CD4-positive, CD25-positive, alpha-beta regulatory T cell (primary cell): ENCODE data around the gene TAF9. TPM values are rescaled to one million over a fixed set of nuclear protein-coding genes. Genes with fewer than 3 reads are reported as not detected.

Source experiments
- ATAC-seq, 2 donors: fragments of 150-1000 bp; cut with Tn5 transposase; one replicate each; pipeline ENCODE4 v1.10.0; 2021; ENCODE audit warnings: low read depth in 2 of 2, moderate number of reproducible peaks in 2 of 2, moderate library complexity in 1 of 2
- DNase-seq, 3 donors: peaks; one replicate each; pipeline versions ENCODE4 v3.0.0 to v3.0.0-alpha.2; 2012 to 2022; ENCODE audit warnings: mixed read lengths in 1 of 3
- H3K27ac ChIP-seq: one replicate; pipeline ENCODE4 v1.7.0; 2013; ENCODE audit warnings: mild to moderate bottlenecking, low read length; ENCODE audit not compliant: insufficient read depth, poor library complexity, severe bottlenecking
- H3K27me3 ChIP-seq: one replicate; pipeline ENCODE4 v1.7.0; 2013; ENCODE audit warnings: low read length; ENCODE audit not compliant: control insufficient read depth, insufficient read depth
- H3K36me3 ChIP-seq: one replicate; pipeline ENCODE4 v1.7.0; 2013; ENCODE audit warnings: mild to moderate bottlenecking, low read length, moderate library complexity; ENCODE audit not compliant: control insufficient read depth, insufficient read depth
- H3K4me1 ChIP-seq: 2 replicates; pipeline ENCODE4 v1.7.0; 2013; ENCODE audit warnings: mild to moderate bottlenecking, low read length; ENCODE audit not compliant: insufficient read depth, control insufficient read depth, poor library complexity, severe bottlenecking
- H3K4me3 ChIP-seq: one replicate; pipeline ENCODE4 v1.7.0; 2013; ENCODE audit warnings: low read depth, mild to moderate bottlenecking, low read length, moderate library complexity
- H3K9me3 ChIP-seq, 2 experiments: 1 replicate in 1 of 2; 2 replicates in 1 of 2; pipeline ENCODE4 v1.7.0; 2013; ENCODE audit warnings: low read length in 2 of 2, mild to moderate bottlenecking in 1 of 2, moderate library complexity in 1 of 2; ENCODE audit not compliant: control insufficient read depth in 2 of 2
- H3K27ac Mint-ChIP-seq, 3 donors: one replicate each; pipeline ENCODE4 v1.8.0; 2020 to 2022; ENCODE audit warnings: mild to moderate bottlenecking in 3 of 3, mixed read lengths in 3 of 3, moderate library complexity in 2 of 3
- H3K27me3 Mint-ChIP-seq: one replicate; pipeline ENCODE4 v1.8.0; 2022; ENCODE audit warnings: mild to moderate bottlenecking, mixed read lengths
- H3K36me3 Mint-ChIP-seq: one replicate; pipeline ENCODE4 v1.8.0; 2020; ENCODE audit warnings: mixed read lengths
- H3K4me1 Mint-ChIP-seq, 4 donors: one replicate each; pipeline ENCODE4 v1.8.0; 2020 to 2022; ENCODE audit warnings: mixed read lengths in 4 of 4, mild to moderate bottlenecking in 1 of 4
- H3K4me3 Mint-ChIP-seq, 4 donors: one replicate each; pipeline ENCODE4 v1.8.0; 2020 to 2022; ENCODE audit warnings: mild to moderate bottlenecking in 4 of 4, mixed read lengths in 4 of 4, moderate library complexity in 3 of 4
- H3K9me3 Mint-ChIP-seq, 7 donors: one replicate each; pipeline ENCODE4 v1.8.0; 2020 to 2022; ENCODE audit warnings: mixed read lengths in 7 of 7, mild to moderate bottlenecking in 3 of 7, moderate library complexity in 2 of 7
- polyA plus RNA-seq, 4 donors: library from polyadenylated mRNA; unstranded; fragments of 300-500 nt; fragmentation: Illumina TruSeq; gene quantifications; one replicate each; pipeline ENCODE4 v1.2.3, GENCODE V29; 2021
- total RNA-seq: library from RNA; stranded (reverse); gene quantifications from one replicate; pipeline ENCODE4 v1.2.3, GENCODE V29; 2022

Gene TAF9
- total RNA-seq (47.7 TPM), polyA plus RNA-seq (100 to 1,000 TPM; 136 to 163 (median 145) TPM)

GRCh38 chr5:69369340-69370121, at the start of gene TAF9, which contains the start of the genes AK6 and RAD17:
Gene TAF9, minus strand, starts transcription at chr5:69369520. Its CDS starts 3,783 bp downstream, at chr5:69365737.
Gene AK6, minus strand, starts transcription at chr5:69369520. Its CDS starts 30 bp downstream, at chr5:69369490.
Gene RAD17, plus strand, starts transcription at chr5:69369818. Its CDS starts 2,391 bp downstream, at chr5:69372209.
- Mint-ChIP-seq H3K27ac (peak within 1 kb of the TSS; percentile 98 to 99 (median 99)), H3K4me1 (peaks cover 29 to 69% (median 33%) of the 10 kb centered on the region in 4 donors), H3K4me3 (peak within 1 kb of the TSS; percentile 95 to 99 (median 97)), H3K9me3 (no peaks in the 10 kb centered on the region), H3K27me3 (no peaks in the 10 kb centered on the region), H3K36me3 (peaks cover 20% of the 10 kb centered on the region)
- Histone ChIP-seq H3K4me3 (peak within 1 kb of the TSS; percentile 96), H3K36me3 (peaks cover 22% of the 10 kb centered on the region), H3K27ac (peak within 1 kb of the TSS; percentile 99), H3K9me3 (no peaks in the 10 kb centered on the region), H3K27me3 (no peaks in the 10 kb centered on the region), H3K4me1 (peaks cover 33% of the 10 kb centered on the region)
- peak; percentile 87 to 96 (median 95) for DNase-seq
- ATAC-seq: peak; percentile 93 to 94

- ATAC-seq (no peak), DNase-seq (no peak)
- Mint-ChIP-seq H3K27me3 (no peaks in the 10 kb centered on the region), H3K4me1 (peaks cover 0 to 16% (median 7%) of the 10 kb centered on the region in 4 donors), H3K9me3 (peaks cover 0 to 4% (median 0%) of the 10 kb centered on the region in 7 donors), H3K4me3 (peak overlapping the region in 1 of 4 donors; percentile 33), H3K27ac (no peak overlapping the region), H3K36me3 (no peaks in the 10 kb centered on the region)
- Histone ChIP-seq H3K4me3 (no peak overlapping the region), H3K36me3 (peaks cover 4% of the 10 kb centered on the region), H3K9me3 (no peaks in the 10 kb centered on the region), H3K27ac (no peak overlapping the region), H3K4me1 (peaks cover 5% of the 10 kb centered on the region), H3K27me3 (no peaks in the 10 kb centered on the region)
Observed at GRCh38 chr5:69418554-69418953, 49.2 kb upstream of the TAF9 start.

- Histone ChIP-seq H3K27ac (no peak overlapping the region), H3K9me3 (no peaks in the 10 kb centered on the region), H3K4me3 (no peak overlapping the region), H3K27me3 (no peaks in the 10 kb centered on the region), H3K36me3 (peaks cover 4% of the 10 kb centered on the region), H3K4me1 (peaks cover 5% of the 10 kb centered on the region)
- Mint-ChIP-seq H3K4me1 (peaks cover 0 to 16% (median 7%) of the 10 kb centered on the region in 4 donors), H3K27me3 (no peaks in the 10 kb centered on the region), H3K27ac (no peak overlapping the region), H3K4me3 (peak overlapping the region; percentile 55 to 85 (median 72)), H3K36me3 (peaks cover under 1% of the 10 kb centered on the region), H3K9me3 (no peaks in the 10 kb centered on the region)
- DNase-seq (no peak), ATAC-seq (no peak)
Observed at GRCh38 chr5:69416699-69417098, 47.4 kb upstream of the TAF9 start.

- ATAC-seq (no peak), DNase-seq (no peak)
- Mint-ChIP-seq H3K36me3 (peaks cover 5% of the 10 kb centered on the region), H3K27me3 (no peaks in the 10 kb centered on the region), H3K4me1 (peaks cover 0 to 16% (median 7%) of the 10 kb centered on the region in 4 donors), H3K4me3 (peak overlapping the region; percentile 66 to 87 (median 76)), H3K27ac (peak overlapping the region in 2 of 3 donors; percentile 66 to 72), H3K9me3 (no peaks in the 10 kb centered on the region)
- peaks cover 4% of the 10 kb centered on the region for H3K36me3 ChIP-seq
- no peak overlapping the region for H3K27ac ChIP-seq
- no peak overlapping the region for H3K4me3 ChIP-seq
- H3K9me3 ChIP-seq: no peaks in the 10 kb centered on the region
- H3K4me1 ChIP-seq: peaks cover 5% of the 10 kb centered on the region
- H3K27me3 ChIP-seq: no peaks in the 10 kb centered on the region
Observed at GRCh38 chr5:69416180-69416579, 46.9 kb upstream of the TAF9 start.

GRCh38 chr5:69415584-69415958, 46.3 kb upstream of the TAF9 start:
- Histone ChIP-seq H3K27me3 (no peaks in the 10 kb centered on the region), H3K9me3 (no peaks in the 10 kb centered on the region), H3K4me1 (peaks cover 5% of the 10 kb centered on the region), H3K36me3 (peaks cover 4% of the 10 kb centered on the region), H3K27ac (no peak overlapping the region), H3K4me3 (peak overlapping the region; percentile 13)
- ATAC-seq: no peak
- no peaks in the 10 kb centered on the region for H3K9me3 Mint-ChIP-seq
- peak overlapping the region in 3 of 4 donors; percentile 65 to 87 (median 74) for H3K4me3 Mint-ChIP-seq
- peak overlapping the region in 2 of 3 donors; percentile 20 to 72 for H3K27ac Mint-ChIP-seq
- no peak for DNase-seq
- no peaks in the 10 kb centered on the region for H3K27me3 Mint-ChIP-seq
- peaks cover 0 to 16% (median 7%) of the 10 kb centered on the region in 4 donors for H3K4me1 Mint-ChIP-seq
- peaks cover 5% of the 10 kb centered on the region for H3K36me3 Mint-ChIP-seq

- Histone ChIP-seq H3K4me1 (peaks cover 5% of the 10 kb centered on the region), H3K36me3 (peaks cover 6% of the 10 kb centered on the region), H3K27ac (peak within 1 kb of the TSS; percentile 41), H3K9me3 (no peaks in the 10 kb centered on the region), H3K27me3 (no peaks in the 10 kb centered on the region), H3K4me3 (peak within 1 kb of the TSS; percentile 60)
- no peaks in the 10 kb centered on the region for H3K9me3 Mint-ChIP-seq
- peak within 1 kb of the TSS; percentile 67 to 87 (median 74) for H3K4me3 Mint-ChIP-seq
- peak within 1 kb of the TSS; percentile 55 to 92 (median 72) for H3K27ac Mint-ChIP-seq
- ATAC-seq: peak; percentile 67 to 73
- H3K36me3 Mint-ChIP-seq: peaks cover 5% of the 10 kb centered on the region
- H3K4me1 Mint-ChIP-seq: peaks cover 0 to 16% (median 7%) of the 10 kb centered on the region in 4 donors
- peak; percentile 24 to 33 (median 28) for DNase-seq
- no peaks in the 10 kb centered on the region for H3K27me3 Mint-ChIP-seq
Observed at GRCh38 chr5:69414885-69415583, 45.7 kb upstream of the TAF9 start, which contains the start of gene MARVELD2. Gene MARVELD2, plus strand, starts transcription at chr5:69415116. Its CDS starts 4,270 bp downstream, at chr5:69419386.

- H3K9me3 Mint-ChIP-seq: peaks cover 0 to 3% (median 0%) of the 10 kb centered on the region in 7 donors
- H3K27ac Mint-ChIP-seq: peak overlapping the region in 1 of 3 donors; percentile 77
Observed at GRCh38 chr5:69404659-69405330, 35.5 kb upstream of the TAF9 start.

More at GRCh38 chr5:69404659-69405330, 35.5 kb upstream of the TAF9 start:
- Histone ChIP-seq H3K4me1 (no peaks in the 10 kb centered on the region), H3K27me3 (no peaks in the 10 kb centered on the region), H3K36me3 (peaks cover 42% of the 10 kb centered on the region), H3K27ac (no peak overlapping the region), H3K9me3 (no peaks in the 10 kb centered on the region), H3K4me3 (no peak overlapping the region)
- Mint-ChIP-seq H3K4me1 (peaks cover 0 to 3% (median 0%) of the 10 kb centered on the region in 4 donors), H3K36me3 (peaks cover 32% of the 10 kb centered on the region), H3K27me3 (no peaks in the 10 kb centered on the region), H3K4me3 (no peak overlapping the region)
- DNase-seq: no peak
- ATAC-seq: no peak
